Measurements from ENCODE around the gene MC3R. TPM values are rescaled to one million over a fixed set of nuclear protein-coding genes. Genes with fewer than 3 reads are reported as not detected.

Gene MC3R
- total RNA-seq = not detected in 2 replicates

DNA sequence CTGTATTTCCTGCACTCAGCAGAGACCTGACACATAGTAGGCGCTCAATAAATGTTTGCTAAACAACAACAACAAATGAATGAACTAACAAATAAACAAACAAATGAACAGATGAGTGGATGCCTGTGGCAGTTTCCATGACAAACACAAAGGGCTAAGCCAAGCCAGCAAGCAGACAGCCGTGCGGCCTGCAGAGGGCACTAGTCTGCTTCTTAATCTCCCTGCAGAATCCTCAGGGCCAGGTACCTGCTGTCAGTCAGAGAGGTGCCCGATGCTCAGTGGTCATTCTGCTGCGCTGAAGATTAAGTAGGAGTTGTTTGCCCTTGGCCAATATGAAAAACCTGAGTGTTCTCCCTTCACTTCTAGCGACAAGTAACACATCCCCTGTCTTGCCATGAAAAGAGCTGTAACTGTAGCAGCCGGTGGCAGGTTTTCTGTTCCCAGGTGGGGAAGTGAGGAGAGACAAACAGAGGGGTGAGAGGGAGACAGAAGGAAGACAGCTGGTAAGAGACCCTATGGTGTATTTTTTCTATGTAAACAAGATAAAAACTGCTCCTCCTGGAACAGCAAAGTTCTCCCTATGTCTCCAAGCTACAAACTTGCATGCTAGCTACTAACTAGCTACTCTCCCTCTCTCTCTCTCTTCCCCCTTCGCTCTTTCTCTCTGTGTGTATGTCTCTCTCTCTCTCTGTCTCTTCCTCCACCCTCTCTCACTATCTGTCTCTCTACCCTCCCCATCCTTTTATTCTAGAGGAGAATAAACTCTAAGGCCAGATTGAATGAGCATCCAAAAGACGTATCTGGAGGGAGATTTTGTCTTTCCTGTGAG is at the start of gene MC3R:
Gene MC3R, plus strand, starts transcription at position 779 of the 829 bp plus-strand sequence. CDS start 112 bp downstream, outside the sequence.

Small RNA genes within 50 kb of the gene (small RNA-seq; reads per million reads assigned to genes)
- not detected for gene RNA5SP487

Other genes with a start within 250 kb of the MC3R start
- gene CBLN4, start 243.2 kb upstream of the MC3R start, total RNA-seq = not detected in 2 replicates
- gene FAM210B, start 110.2 kb downstream of the MC3R start, total RNA-seq = 64.5 and 75.3 TPM in 2 replicates
- gene AURKA, start 143.5 kb downstream of the MC3R start, total RNA-seq = 17.6 and 26.7 TPM in 2 replicates
- gene CSTF1, start 143.9 kb downstream of the MC3R start, total RNA-seq = 39.1 and 39.3 TPM in 2 replicates
- 0.11 TPM in 1 of 2 replicates, not detected in the other for gene CASS4, start 163.5 kb downstream of the MC3R start, total RNA-seq
- gene RTF2, start 219.9 kb downstream of the MC3R start, total RNA-seq = 74.5 and 75.5 TPM in 2 replicates